ENCODE results near the gene CBX4. TPM values are rescaled to one million over a fixed set of nuclear protein-coding genes. Genes with fewer than 3 reads are reported as not detected.

Gene CBX4
- polyA plus RNA-seq, 1 donor from 2014 or later: 31.9 TPM

DNA sequence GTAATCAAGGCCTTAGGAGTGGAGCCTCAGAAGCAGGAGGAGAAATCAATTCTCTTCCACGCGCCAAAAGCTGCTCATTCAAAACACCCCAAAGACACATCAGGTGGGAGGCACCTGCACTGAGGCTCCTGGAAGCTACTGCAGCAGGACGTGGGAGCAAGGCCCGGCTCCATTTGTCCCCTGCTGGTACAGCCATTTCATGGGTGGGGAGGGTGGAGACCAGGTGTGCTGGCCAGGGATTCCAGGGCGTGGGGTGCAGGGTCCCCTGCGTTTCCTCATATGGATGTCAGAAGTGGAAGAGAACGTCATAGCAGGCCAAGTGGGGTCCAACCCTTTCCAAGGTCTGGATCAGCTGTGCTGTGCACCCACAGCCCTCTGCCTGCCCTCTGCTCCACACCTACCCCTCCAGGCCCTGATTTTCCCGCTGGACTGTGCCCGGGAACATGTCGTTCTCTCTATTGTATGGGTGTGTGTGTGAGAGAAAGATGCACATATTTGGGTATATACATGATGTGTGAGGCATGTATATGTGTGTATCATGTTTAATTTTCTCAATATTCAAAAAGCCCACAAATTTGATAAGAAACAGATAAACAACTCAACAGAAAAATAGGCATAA is 39.2 kb upstream of the CBX4 start:
- no peaks in the 10 kb centered on the region for H3K36me3 ChIP-seq (ENCODE audit: insufficient read depth, low read length)
- TF ChIP-seq, protein P1, sequence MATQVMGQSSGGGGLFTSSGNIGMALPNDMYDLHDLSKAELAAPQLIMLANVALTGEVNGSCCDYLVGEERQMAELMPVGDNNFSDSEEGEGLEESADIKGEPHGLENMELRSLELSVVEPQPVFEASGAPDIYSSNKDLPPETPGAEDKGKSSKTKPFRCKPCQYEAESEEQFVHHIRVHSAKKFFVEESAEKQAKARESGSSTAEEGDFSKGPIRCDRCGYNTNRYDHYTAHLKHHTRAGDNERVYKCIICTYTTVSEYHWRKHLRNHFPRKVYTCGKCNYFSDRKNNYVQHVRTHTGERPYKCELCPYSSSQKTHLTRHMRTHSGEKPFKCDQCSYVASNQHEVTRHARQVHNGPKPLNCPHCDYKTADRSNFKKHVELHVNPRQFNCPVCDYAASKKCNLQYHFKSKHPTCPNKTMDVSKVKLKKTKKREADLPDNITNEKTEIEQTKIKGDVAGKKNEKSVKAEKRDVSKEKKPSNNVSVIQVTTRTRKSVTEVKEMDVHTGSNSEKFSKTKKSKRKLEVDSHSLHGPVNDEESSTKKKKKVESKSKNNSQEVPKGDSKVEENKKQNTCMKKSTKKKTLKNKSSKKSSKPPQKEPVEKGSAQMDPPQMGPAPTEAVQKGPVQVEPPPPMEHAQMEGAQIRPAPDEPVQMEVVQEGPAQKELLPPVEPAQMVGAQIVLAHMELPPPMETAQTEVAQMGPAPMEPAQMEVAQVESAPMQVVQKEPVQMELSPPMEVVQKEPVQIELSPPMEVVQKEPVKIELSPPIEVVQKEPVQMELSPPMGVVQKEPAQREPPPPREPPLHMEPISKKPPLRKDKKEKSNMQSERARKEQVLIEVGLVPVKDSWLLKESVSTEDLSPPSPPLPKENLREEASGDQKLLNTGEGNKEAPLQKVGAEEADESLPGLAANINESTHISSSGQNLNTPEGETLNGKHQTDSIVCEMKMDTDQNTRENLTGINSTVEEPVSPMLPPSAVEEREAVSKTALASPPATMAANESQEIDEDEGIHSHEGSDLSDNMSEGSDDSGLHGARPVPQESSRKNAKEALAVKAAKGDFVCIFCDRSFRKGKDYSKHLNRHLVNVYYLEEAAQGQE (IDR thresholded peaks at IDR 0.05; ENCODE audit: borderline replicate concordance): no peak
- TF ChIP-seq TAF1 (IDR thresholded peaks at IDR 0.05; ENCODE audit: low read depth): no peak
- no peak for TF ChIP-seq RAD21 (conservative IDR thresholded peaks at IDR 0.05)

DNA sequence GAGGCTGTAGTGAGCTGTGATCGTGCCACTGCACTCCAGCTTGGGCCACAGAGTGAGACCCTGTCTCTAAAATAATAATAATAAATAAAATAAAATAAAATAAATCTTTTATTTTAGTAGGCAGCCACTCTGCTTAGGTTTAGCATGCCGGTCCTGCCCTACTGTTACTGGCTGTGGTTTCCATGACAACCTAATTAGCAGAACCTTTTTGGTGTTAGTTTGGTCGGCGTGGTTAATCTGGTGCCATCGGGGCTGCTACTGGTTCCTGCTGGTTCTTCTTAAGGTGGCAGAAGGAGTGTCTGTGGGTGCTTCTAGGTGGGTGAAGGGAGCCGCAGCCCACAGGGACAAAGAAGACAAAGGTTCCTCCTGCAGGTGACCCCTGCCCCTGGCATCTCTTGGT is 37.8 kb upstream of the CBX4 start:
- Histone ChIP-seq H3K9ac (ENCODE audit: low read length) (no peak overlapping the region), H3K9me2 (ENCODE audit: insufficient read depth, low read length) (no peaks in the 10 kb centered on the region), H4K20me1 (ENCODE audit: insufficient read depth) (no peaks in the 10 kb centered on the region), H3K4me2 (ENCODE audit: low read length) (no peak overlapping the region), H3K27ac (ENCODE audit: low read length) (no peak overlapping the region), H3K36me3 (ENCODE audit: insufficient read depth, low read length) (no peaks in the 10 kb centered on the region), H2AFZ (ENCODE audit: low read depth, low read length) (no peak overlapping the region), H3K79me2 (replicated peaks; ENCODE audit: insufficient read depth, low read length) (no peaks in the 10 kb centered on the region), H3F3A (ENCODE audit: insufficient read depth, low read length, poor library complexity, severe bottlenecking) (no peaks in the 10 kb centered on the region), H3K9me3 (ENCODE audit: low read length) (no peaks in the 10 kb centered on the region), H3K27me3 (ENCODE audit: insufficient read depth, low read depth, low read length) (no peaks in the 10 kb centered on the region), H3K4me3 (ENCODE audit: low read length) (no peak overlapping the region)
- TF ChIP-seq EP300 (conservative IDR thresholded peaks at IDR 0.05; ENCODE audit: poor library complexity, severe bottlenecking) (no peak), EZH2 (IDR thresholded peaks at IDR 0.05; ENCODE audit: borderline replicate concordance, insufficient read depth, low read length, poor library complexity, severe bottlenecking) (no peak), POLR2AphosphoS5 (IDR thresholded peaks at IDR 0.05) (no peak), TAF1 (IDR thresholded peaks at IDR 0.05; ENCODE audit: low read depth) (no peak), MXI1 (conservative IDR thresholded peaks at IDR 0.05; ENCODE audit: poor library complexity, severe bottlenecking) (no peak), RAD21 (conservative IDR thresholded peaks at IDR 0.05) (no peak), SMC3 (conservative IDR thresholded peaks at IDR 0.05; ENCODE audit: poor library complexity) (no peak)
- TF ChIP-seq, protein P1 (IDR thresholded peaks at IDR 0.05; ENCODE audit: borderline replicate concordance): no peak
- TF ChIP-seq, protein P2, sequence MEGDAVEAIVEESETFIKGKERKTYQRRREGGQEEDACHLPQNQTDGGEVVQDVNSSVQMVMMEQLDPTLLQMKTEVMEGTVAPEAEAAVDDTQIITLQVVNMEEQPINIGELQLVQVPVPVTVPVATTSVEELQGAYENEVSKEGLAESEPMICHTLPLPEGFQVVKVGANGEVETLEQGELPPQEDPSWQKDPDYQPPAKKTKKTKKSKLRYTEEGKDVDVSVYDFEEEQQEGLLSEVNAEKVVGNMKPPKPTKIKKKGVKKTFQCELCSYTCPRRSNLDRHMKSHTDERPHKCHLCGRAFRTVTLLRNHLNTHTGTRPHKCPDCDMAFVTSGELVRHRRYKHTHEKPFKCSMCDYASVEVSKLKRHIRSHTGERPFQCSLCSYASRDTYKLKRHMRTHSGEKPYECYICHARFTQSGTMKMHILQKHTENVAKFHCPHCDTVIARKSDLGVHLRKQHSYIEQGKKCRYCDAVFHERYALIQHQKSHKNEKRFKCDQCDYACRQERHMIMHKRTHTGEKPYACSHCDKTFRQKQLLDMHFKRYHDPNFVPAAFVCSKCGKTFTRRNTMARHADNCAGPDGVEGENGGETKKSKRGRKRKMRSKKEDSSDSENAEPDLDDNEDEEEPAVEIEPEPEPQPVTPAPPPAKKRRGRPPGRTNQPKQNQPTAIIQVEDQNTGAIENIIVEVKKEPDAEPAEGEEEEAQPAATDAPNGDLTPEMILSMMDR (IDR thresholded peaks at IDR 0.05; ENCODE audit: poor library complexity, severe bottlenecking): no peak

More for the DNA sequence above, 39.2 kb upstream of the CBX4 start:
- H3K9me2 ChIP-seq (ENCODE audit: insufficient read depth, low read length): no peaks in the 10 kb centered on the region
- no peak overlapping the region for H3K9ac ChIP-seq (ENCODE audit: low read length)
- H2AFZ ChIP-seq (ENCODE audit: low read depth, low read length): no peak overlapping the region
- H4K20me1 ChIP-seq (ENCODE audit: insufficient read depth): no peaks in the 10 kb centered on the region
- H3K27ac ChIP-seq (ENCODE audit: low read length): no peak overlapping the region
- no peak overlapping the region for H3K4me3 ChIP-seq (ENCODE audit: low read length)
- H3K27me3 ChIP-seq (ENCODE audit: insufficient read depth, low read depth, low read length): no peaks in the 10 kb centered on the region
- no peaks in the 10 kb centered on the region for H3K9me3 ChIP-seq (ENCODE audit: low read length)
- H3K4me2 ChIP-seq (ENCODE audit: low read length): no peak overlapping the region
- no peaks in the 10 kb centered on the region for H3F3A ChIP-seq (ENCODE audit: insufficient read depth, low read length, poor library complexity, severe bottlenecking)
- no peaks in the 10 kb centered on the region for H3K79me2 ChIP-seq (replicated peaks; ENCODE audit: insufficient read depth, low read length)
